ENCODE measurements around the gene GALP.
"Not testable (repeated sequence)": the region's sequence is repeated elsewhere in the genome, so short reads cannot be mapped to it uniquely, and the experiment has no call there.

GALP gene

GRCh38 chr19:56141417-56141993, 34.3 kb upstream of the GALP start:
- H3K36me3 Mint-ChIP-seq (ENCODE audit: insufficient read depth): peaks cover 17% of the 10 kb centered on the region
- H3K4me3 Mint-ChIP-seq: peak overlapping the region; percentile 90
- ATAC-seq (replicated peaks) (no peak), DNase-seq (peak; percentile 21 to 39 (median 31))
- no peaks in the 10 kb centered on the region for H3K9me3 Mint-ChIP-seq
- peaks cover 26 to 31% of the 10 kb centered on the region in 2 donors for H3K4me1 Mint-ChIP-seq (ENCODE audit: low read depth in 2 of 2)
- H3K27ac Mint-ChIP-seq: peak overlapping the region; percentile 91 to 94
- no peaks in the 10 kb centered on the region for H3K27me3 Mint-ChIP-seq

- Mint-ChIP-seq H3K36me3 (ENCODE audit: insufficient read depth) (peaks cover 17% of the 10 kb centered on the region), H3K4me1 (ENCODE audit: low read depth in 2 of 2) (peaks cover 26 to 31% of the 10 kb centered on the region in 2 donors), H3K27ac (peak overlapping the region; percentile 91 to 94), H3K4me3 (peak overlapping the region; percentile 90), H3K27me3 (no peaks in the 10 kb centered on the region), H3K9me3 (no peaks in the 10 kb centered on the region)
- DNase-seq (no peak), ATAC-seq (replicated peaks) (no peak)
Observed at GRCh38 chr19:56142087-56142787, 33.6 kb upstream of the GALP start.

- Mint-ChIP-seq H3K27ac (peak overlapping the region in 1 of 2 donors; percentile 46), H3K4me1 (ENCODE audit: low read depth in 2 of 2) (peaks cover 26 to 31% of the 10 kb centered on the region in 2 donors), H3K36me3 (ENCODE audit: insufficient read depth) (peaks cover 23% of the 10 kb centered on the region), H3K9me3 (no peaks in the 10 kb centered on the region), H3K4me3 (no peak overlapping the region), H3K27me3 (no peaks in the 10 kb centered on the region)
- no peak for DNase-seq
- no peak for ATAC-seq (replicated peaks)
Observed at GRCh38 chr19:56142897-56143434, 32.8 kb upstream of the GALP start.

GRCh38 chr19:56144376-56144775, 31.4 kb upstream of the GALP start:
- peaks cover 26 to 36% of the 10 kb centered on the region in 2 donors for H3K4me1 Mint-ChIP-seq (ENCODE audit: low read depth in 2 of 2)
- no peaks in the 10 kb centered on the region for H3K27me3 Mint-ChIP-seq
- peak overlapping the region in 1 of 2 donors; percentile 36 for H3K27ac Mint-ChIP-seq
- no peak for DNase-seq
- peaks cover 22% of the 10 kb centered on the region for H3K36me3 Mint-ChIP-seq (ENCODE audit: insufficient read depth)
- no peak overlapping the region for H3K4me3 Mint-ChIP-seq
- no peaks in the 10 kb centered on the region for H3K9me3 Mint-ChIP-seq
- no peak for ATAC-seq (replicated peaks)

DNA sequence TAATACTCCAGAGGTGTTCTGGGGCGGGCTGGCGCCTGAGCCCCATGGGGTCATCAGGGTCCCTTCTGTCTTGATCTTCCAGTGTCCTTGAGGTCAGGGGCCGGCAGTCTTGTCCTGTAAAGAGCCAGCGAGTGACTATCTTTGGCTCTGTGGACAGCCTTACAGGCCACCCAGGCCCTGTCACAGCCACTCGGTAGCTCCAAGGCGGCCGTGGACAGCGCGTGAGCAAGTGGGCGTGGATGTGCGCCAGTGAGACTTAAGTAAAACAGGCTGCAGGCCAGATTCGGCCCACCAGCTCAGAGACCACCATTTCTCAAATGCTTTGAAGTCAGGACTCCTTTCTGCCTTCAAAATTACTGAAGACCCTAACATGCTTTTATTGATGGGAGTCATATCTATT, 31.0 kb upstream of the GALP start:
- no peaks in the 10 kb centered on the region for H3K27me3 Mint-ChIP-seq
- H3K4me3 Mint-ChIP-seq: no peak overlapping the region
- peaks cover 23 to 33% of the 10 kb centered on the region in 2 donors for H3K4me1 Mint-ChIP-seq (ENCODE audit: low read depth in 2 of 2)
- H3K36me3 Mint-ChIP-seq (ENCODE audit: insufficient read depth): peaks cover 18% of the 10 kb centered on the region
- H3K27ac Mint-ChIP-seq: no peak overlapping the region
- no peak for ATAC-seq (replicated peaks)
- DNase-seq: no peak
- no peaks in the 10 kb centered on the region for H3K9me3 Mint-ChIP-seq

DNA sequence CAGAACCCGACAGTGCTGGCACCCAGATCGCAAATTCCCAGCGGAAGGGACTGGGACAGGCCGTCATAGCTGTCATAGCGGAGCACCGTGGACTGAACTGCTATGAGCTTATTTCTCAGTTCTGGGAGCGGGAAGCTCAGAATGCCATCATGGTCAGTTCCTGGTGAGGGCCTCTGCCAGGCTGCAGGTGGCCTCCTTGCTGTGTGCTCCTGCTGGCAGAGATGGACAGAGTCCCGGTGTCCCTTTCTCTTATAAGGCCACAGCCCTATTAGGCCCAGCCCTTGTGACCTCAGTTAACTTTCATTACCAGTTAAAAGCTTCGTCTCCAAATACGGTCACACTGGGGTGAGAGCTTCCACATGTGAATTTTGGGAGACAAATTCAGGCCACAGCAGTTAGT, 30.1 kb upstream of the GALP start:
- peaks cover 16 to 26% of the 10 kb centered on the region in 2 donors for H3K4me1 Mint-ChIP-seq (ENCODE audit: low read depth in 2 of 2)
- ATAC-seq (replicated peaks) (no peak), DNase-seq (no peak)
- no peaks in the 10 kb centered on the region for H3K9me3 Mint-ChIP-seq
- peaks cover 12% of the 10 kb centered on the region for H3K36me3 Mint-ChIP-seq (ENCODE audit: insufficient read depth)
- no peak overlapping the region for H3K4me3 Mint-ChIP-seq
- no peaks in the 10 kb centered on the region for H3K27me3 Mint-ChIP-seq
- no peak overlapping the region for H3K27ac Mint-ChIP-seq

DNA sequence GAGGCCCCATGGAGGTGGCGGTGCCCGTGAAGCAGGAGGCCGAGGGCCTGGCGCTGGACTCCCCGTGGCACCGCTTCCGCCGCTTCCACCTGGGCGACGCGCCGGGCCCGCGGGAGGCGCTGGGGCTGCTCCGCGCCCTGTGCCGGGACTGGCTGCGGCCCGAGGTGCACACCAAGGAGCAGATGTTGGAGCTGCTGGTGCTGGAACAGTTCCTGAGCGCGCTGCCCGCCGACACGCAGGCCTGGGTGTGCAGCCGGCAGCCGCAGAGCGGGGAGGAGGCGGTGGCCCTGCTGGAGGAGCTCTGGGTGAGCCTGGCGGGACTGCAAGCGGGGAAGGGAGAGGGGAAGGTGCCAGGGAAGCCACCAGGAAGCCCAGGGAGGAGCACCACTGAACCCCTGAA, 28.9 kb upstream of the GALP start:
- Mint-ChIP-seq H3K36me3 (ENCODE audit: insufficient read depth) (peaks cover 8% of the 10 kb centered on the region), H3K27ac (no peak overlapping the region), H3K27me3 (no peaks in the 10 kb centered on the region), H3K4me3 (no peak overlapping the region), H3K4me1 (ENCODE audit: low read depth in 2 of 2) (peaks cover 9 to 19% of the 10 kb centered on the region in 2 donors), H3K9me3 (no peaks in the 10 kb centered on the region)
- ATAC-seq (replicated peaks) (no peak), DNase-seq (no peak)

DNA sequence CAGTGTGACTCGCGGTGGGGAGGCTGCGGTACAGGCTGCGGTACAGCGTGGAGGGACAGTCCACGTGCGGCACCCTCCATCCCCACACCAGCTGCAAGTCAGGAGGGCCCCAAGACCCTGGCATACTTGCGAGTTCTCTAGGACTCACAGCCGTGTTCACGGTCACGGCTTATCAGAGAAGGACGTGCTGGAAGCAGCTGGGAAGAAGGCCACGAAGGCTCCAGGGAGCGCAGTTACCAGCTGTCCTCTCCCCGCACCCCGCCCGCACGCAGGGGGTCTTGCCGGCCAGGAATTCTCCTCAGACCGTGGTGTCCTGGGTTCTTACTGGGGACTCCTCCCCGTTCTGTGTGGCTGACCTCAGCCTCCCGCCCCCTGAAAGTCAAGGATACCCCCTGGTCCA, 28.5 kb upstream of the GALP start:
- H3K4me3 Mint-ChIP-seq: no peak overlapping the region
- no peaks in the 10 kb centered on the region for H3K9me3 Mint-ChIP-seq
- H3K27me3 Mint-ChIP-seq: no peaks in the 10 kb centered on the region
- H3K27ac Mint-ChIP-seq: no peak overlapping the region
- ATAC-seq (replicated peaks) (no peak), DNase-seq (no peak)
- H3K36me3 Mint-ChIP-seq (ENCODE audit: insufficient read depth): peaks cover 8% of the 10 kb centered on the region
- H3K4me1 Mint-ChIP-seq (ENCODE audit: low read depth in 2 of 2): peaks cover 5 to 17% of the 10 kb centered on the region in 2 donors

DNA sequence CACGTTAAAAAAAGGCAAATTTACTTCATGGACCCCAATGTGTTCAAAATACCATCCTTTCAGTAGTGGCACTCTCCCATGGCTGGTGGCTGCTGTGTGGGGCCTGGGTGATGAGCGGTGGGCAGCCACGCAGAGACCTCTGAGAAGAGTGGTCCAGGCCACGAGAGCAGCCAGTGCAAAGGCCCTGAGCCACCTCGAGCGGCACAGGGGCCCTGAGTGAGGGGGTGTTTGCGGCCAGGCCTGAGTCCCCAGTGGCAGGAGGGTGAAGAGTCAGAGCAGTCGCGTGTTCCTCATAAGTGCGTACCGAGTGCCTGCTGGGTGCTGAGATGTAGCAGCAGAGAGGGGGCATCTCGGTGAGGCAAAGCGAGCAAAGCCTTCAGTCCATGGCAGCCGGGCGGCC, 27.7 kb upstream of the GALP start:
- Mint-ChIP-seq H3K4me3 (no peak overlapping the region), H3K27ac (no peak overlapping the region)

DNA sequence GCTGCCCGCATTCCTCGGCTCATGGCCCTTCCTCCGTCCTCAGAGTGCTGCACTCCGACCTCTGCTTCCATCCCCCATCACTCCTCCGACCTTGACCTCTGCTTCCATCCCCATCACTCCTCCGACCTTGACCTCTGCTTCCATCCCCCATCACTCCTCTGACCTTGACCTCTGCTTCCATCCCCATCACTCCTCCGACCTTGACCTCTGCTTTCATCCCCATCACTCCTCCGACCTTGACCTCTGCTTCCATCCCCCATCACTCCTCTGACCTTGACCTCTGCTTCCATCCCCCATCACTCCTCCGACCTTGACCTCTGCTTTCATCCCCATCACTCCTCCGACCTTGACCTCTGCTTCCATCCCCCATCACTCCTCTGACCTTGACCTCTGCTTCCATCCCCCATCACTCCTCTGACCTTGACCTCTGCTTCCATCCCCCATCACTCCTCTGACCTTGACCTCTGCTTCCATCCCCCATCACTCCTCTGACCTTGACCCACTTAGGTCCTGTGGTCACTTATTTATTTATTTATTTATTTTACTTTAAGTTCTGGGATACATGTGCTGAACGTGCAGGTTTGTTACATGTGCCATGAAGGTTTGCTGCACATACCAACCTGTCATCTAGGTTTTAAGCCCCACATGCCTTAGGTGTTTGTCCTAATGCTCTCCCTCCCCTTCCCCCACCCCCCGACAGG, 26.7 kb upstream of the GALP start:
- not testable (repeated sequence) for H3K27ac Mint-ChIP-seq; H3K27me3 Mint-ChIP-seq; ATAC-seq (replicated peaks); H3K4me1 Mint-ChIP-seq (ENCODE audit: low read depth in 2 of 2); H3K9me3 Mint-ChIP-seq; H3K4me3 Mint-ChIP-seq; DNase-seq; H3K36me3 Mint-ChIP-seq (ENCODE audit: insufficient read depth)

More for the DNA sequence above, 27.7 kb upstream of the GALP start:
- H3K9me3 Mint-ChIP-seq: no peaks in the 10 kb centered on the region
- no peak for ATAC-seq (replicated peaks)
- peaks cover 8% of the 10 kb centered on the region for H3K36me3 Mint-ChIP-seq (ENCODE audit: insufficient read depth)
- no peaks in the 10 kb centered on the region for H3K27me3 Mint-ChIP-seq
- DNase-seq: no peak
- H3K4me1 Mint-ChIP-seq (ENCODE audit: low read depth in 2 of 2): peaks cover 3 to 14% of the 10 kb centered on the region in 2 donors

DNA sequence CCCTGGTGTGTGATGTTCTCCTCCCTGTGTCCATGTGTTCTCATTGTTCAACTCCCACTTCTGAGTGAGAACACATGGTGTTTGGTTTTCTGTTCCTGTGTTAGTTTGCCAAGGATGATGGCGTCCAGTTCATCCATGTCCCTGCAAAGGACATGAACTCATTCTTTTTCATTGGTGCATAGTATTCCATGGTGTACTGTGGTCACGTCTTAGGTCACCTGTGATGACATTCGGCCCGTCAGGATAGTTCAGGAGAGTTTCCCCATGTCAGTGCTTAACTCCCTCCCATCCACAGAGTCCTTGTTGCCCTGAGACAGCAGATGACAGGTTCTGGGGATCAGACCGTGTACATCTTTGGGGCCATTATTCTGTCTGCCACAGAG, 26.2 kb upstream of the GALP start:
- DNase-seq (no peak), ATAC-seq (replicated peaks) (no peak)
- no peak overlapping the region for H3K4me3 Mint-ChIP-seq
- H3K27me3 Mint-ChIP-seq: no peaks in the 10 kb centered on the region
- H3K27ac Mint-ChIP-seq: no peak overlapping the region
- peaks cover 11% of the 10 kb centered on the region for H3K36me3 Mint-ChIP-seq (ENCODE audit: insufficient read depth)
- no peaks in the 10 kb centered on the region for H3K9me3 Mint-ChIP-seq
- peaks cover 4 to 5% of the 10 kb centered on the region in 2 donors for H3K4me1 Mint-ChIP-seq (ENCODE audit: low read depth in 2 of 2)

DNA sequence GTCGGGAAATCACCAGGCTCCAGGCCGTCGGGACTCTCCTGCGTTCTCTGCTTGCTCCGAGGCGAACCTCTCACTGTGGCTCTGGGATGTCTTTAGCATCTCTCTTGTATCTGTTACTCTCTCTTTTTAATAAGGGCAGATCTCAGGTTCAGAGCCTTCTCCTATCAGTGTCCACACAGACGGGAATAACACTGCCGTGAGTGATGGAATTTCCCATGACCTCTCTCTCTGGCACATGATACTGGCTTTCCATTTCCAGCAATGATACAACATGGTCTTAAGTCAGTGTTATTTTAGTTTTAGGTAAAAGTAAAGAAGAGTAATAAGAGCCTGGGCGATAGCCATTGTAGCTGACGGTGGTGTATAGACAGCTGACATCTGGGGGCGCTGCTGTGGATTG, 25.4 kb upstream of the GALP start:
- no peak for DNase-seq
- peaks cover 14% of the 10 kb centered on the region for H3K36me3 Mint-ChIP-seq (ENCODE audit: insufficient read depth)
- no peaks in the 10 kb centered on the region for H3K27me3 Mint-ChIP-seq
- no peak for ATAC-seq (replicated peaks)
- no peak overlapping the region for H3K4me3 Mint-ChIP-seq
- H3K27ac Mint-ChIP-seq: no peak overlapping the region
- peaks cover 4 to 5% of the 10 kb centered on the region in 2 donors for H3K4me1 Mint-ChIP-seq (ENCODE audit: low read depth in 2 of 2)
- no peaks in the 10 kb centered on the region for H3K9me3 Mint-ChIP-seq

- ATAC-seq (replicated peaks) (no peak), DNase-seq (no peak)
- H3K9me3 Mint-ChIP-seq: no peaks in the 10 kb centered on the region
- peaks cover 11% of the 10 kb centered on the region for H3K36me3 Mint-ChIP-seq (ENCODE audit: insufficient read depth)
- peak overlapping the region in 1 of 2 donors; percentile 44 for H3K27ac Mint-ChIP-seq
- H3K27me3 Mint-ChIP-seq: no peaks in the 10 kb centered on the region
- no peak overlapping the region for H3K4me3 Mint-ChIP-seq
- peaks cover 4 to 5% of the 10 kb centered on the region in 2 donors for H3K4me1 Mint-ChIP-seq (ENCODE audit: low read depth in 2 of 2)
Observed at GRCh38 chr19:56152644-56153043, 23.2 kb upstream of the GALP start.

All from effector memory CD8-positive, alpha-beta T cell (primary cell).